Peyer's patch (tissue), 4 donors: ENCODE data around the gene CAMK2B. TPM values are rescaled to one million over a fixed set of nuclear protein-coding genes. Genes with fewer than 3 reads are reported as not detected.

Source experiments
- DNase-seq, 3 donors: peaks; one replicate each; pipeline ENCODE4 v3.0.0-alpha.2; 2017 to 2019
- H3K27ac ChIP-seq, 4 donors: fragments of 200-600 bp; sonication (generic); one replicate each; pipeline ENCODE4 v1.5.1; 2016 to 2019
- H3K27me3 ChIP-seq, 2 donors: fragments of 200-600 bp; sonication (generic); one replicate each; pipeline ENCODE4 v1.5.1; 2019
- H3K36me3 ChIP-seq, 3 donors: fragments of 200-600 bp; sonication (generic); one replicate each; pipeline ENCODE4 v1.5.1; 2016 to 2019
- H3K4me1 ChIP-seq, 4 donors: fragments of 200-600 bp; sonication (generic); one replicate each; pipeline ENCODE4 v1.5.1; 2016 to 2019
- H3K4me3 ChIP-seq, 4 donors: fragments of 200-600 bp; sonication (generic); 1 replicate in 3 of 4; 2 replicates in 1 of 4; pipeline ENCODE4 v1.5.1; 2016 to 2019; ENCODE audit warnings: mild to moderate bottlenecking in 1 of 4
- H3K9me3 ChIP-seq, 4 donors: fragments of 200-600 bp; sonication (generic); one replicate each; pipeline ENCODE4 v1.5.1; 2016 to 2019; ENCODE audit warnings: mild to moderate bottlenecking in 1 of 4
- POLR2A ChIP-seq, 2 donors: fragments of 450-650 bp; IDR thresholded peaks; one replicate each; pipeline ENCODE4 v1.5.1; 2017; ENCODE audit warnings: antibody characterized with exemption in 2 of 2, mild to moderate bottlenecking in 2 of 2, moderate library complexity in 2 of 2
- total RNA-seq, 4 donors: library from RNA; depleted of rRNA; stranded (reverse); fragments of >200 nt; gene quantifications; one replicate each; pipeline ENCODE4 v1.1.0, GENCODE V29; 2016
- TF ChIP-seq, protein P1 (sequence below), 6 experiments: fragments of 450-650 bp in 4 of 6; fragments of 200-600 bp in 2 of 6; sonication (generic) in 1 of 6; IDR thresholded peaks; one replicate each; pipeline ENCODE4 v1.5.1; 2017 to 2019; ENCODE audit warnings: antibody characterized with exemption in 6 of 6, mild to moderate bottlenecking in 3 of 6, moderate library complexity in 1 of 6

CAMK2B gene
- total RNA-seq, 4 donors from 2014 or later, result 0.67 to 3.9 (median 2.2) TPM

DNA sequence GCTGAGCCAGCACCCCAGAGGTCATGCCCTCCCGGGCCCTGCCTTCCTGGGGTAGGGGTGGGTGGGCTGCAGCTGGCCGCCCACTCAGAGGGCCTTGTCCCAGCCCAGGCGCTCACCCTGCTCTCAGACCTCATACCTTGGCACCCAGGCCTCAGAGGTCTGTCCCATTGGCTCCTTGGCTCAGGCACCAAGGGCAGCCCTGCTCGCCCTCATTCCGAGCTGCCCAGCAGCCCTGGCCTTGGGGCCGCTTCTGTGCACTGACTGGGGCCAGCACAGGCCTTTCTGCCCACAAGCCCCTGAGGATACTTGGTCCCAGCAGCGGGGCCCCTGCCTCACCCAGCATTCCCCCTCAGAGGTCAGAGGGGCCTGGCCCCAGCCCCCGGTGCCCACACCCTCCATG, 90.3 kb downstream of the CAMK2B start:
- Histone ChIP-seq H3K4me1 (no peaks in the 10 kb centered on the region), H3K9me3 (no peaks in the 10 kb centered on the region), H3K36me3 (no peaks in the 10 kb centered on the region), H3K27ac (no peak overlapping the region), H3K4me3 (no peak overlapping the region), H3K27me3 (no peaks in the 10 kb centered on the region)
- TF ChIP-seq, protein P1, sequence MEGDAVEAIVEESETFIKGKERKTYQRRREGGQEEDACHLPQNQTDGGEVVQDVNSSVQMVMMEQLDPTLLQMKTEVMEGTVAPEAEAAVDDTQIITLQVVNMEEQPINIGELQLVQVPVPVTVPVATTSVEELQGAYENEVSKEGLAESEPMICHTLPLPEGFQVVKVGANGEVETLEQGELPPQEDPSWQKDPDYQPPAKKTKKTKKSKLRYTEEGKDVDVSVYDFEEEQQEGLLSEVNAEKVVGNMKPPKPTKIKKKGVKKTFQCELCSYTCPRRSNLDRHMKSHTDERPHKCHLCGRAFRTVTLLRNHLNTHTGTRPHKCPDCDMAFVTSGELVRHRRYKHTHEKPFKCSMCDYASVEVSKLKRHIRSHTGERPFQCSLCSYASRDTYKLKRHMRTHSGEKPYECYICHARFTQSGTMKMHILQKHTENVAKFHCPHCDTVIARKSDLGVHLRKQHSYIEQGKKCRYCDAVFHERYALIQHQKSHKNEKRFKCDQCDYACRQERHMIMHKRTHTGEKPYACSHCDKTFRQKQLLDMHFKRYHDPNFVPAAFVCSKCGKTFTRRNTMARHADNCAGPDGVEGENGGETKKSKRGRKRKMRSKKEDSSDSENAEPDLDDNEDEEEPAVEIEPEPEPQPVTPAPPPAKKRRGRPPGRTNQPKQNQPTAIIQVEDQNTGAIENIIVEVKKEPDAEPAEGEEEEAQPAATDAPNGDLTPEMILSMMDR (IDR thresholded peaks at IDR 0.05), result no peak
- TF ChIP-seq POLR2A (IDR thresholded peaks at IDR 0.05), result no peak
- DNase-seq, result no peak

DNA sequence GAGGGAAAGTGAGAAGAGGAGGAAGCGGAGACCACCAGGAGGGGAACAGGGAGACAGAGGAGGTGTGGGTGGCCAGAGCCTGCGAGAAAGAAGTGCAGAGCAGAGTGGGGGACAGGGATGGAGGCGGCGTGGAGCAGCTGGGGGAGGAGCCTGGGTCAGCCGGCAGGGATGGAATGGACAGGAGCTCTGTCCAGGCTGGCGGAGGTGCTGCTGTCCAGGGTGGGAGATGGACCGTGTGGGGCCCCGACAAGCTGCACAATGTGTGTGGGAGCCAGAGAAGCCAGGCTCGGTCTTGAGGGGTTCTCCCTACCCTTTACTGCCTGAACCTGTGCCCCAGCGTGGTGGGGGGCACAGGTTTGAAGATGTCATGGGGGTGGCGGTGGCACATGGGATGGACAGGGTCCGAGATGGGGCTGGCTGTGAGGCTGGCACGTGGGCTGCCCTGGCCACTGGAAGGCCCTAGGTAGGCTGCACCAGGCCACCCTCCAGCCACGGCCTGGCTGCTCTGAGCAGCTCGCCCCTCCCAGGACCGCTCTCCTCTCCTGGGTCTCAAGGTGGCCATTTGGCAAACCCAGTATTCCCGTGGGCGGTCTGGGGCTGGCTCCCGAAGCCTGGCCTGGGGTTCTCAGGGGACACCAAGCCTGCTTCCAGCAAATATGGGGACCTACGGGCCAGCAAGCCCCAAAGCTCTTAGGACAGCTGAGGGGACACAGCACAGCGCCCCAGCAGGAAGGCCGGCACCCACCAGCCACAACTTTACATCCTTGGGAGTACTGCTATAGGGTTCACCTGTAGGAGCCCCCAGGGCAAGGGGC, 92.3 kb downstream of the CAMK2B start:
- Histone ChIP-seq H3K4me3 (no peak overlapping the region), H3K9me3 (no peaks in the 10 kb centered on the region), H3K27me3 (no peaks in the 10 kb centered on the region), H3K4me1 (no peaks in the 10 kb centered on the region), H3K36me3 (no peaks in the 10 kb centered on the region), H3K27ac (no peak overlapping the region)
- no peak for TF ChIP-seq POLR2A (IDR thresholded peaks at IDR 0.05)
- TF ChIP-seq, protein P1 (IDR thresholded peaks at IDR 0.05), result no peak
- DNase-seq, result no peak

DNA sequence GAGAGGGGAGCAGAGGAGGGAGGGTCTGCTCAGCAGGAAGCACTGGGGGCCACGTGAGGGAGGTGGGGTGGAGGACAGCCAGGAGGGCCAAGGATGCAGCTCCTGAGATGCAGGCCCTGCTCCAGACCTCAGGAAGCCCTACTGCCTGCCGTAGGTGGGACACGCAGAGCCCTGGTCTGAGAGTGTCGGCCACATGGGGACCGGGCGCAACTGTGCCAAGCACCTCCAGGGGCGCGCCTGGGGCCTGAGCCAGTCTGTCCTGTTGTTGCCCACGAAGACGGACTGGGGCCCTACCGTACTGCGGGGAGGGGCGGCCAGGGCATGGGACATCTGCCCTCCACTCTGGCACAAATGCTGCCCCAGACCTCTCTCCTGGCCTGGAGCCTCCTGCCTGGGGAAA, 93.0 kb downstream of the CAMK2B start:
- H3K4me1 ChIP-seq, result no peaks in the 10 kb centered on the region
- no peak overlapping the region for H3K4me3 ChIP-seq
- no peak for TF ChIP-seq POLR2A (IDR thresholded peaks at IDR 0.05)
- TF ChIP-seq, protein P1 (IDR thresholded peaks at IDR 0.05), result no peak
- no peak for DNase-seq
- H3K9me3 ChIP-seq, result no peaks in the 10 kb centered on the region
- no peaks in the 10 kb centered on the region for H3K27me3 ChIP-seq
- H3K36me3 ChIP-seq, result no peaks in the 10 kb centered on the region
- H3K27ac ChIP-seq, result no peak overlapping the region

DNA sequence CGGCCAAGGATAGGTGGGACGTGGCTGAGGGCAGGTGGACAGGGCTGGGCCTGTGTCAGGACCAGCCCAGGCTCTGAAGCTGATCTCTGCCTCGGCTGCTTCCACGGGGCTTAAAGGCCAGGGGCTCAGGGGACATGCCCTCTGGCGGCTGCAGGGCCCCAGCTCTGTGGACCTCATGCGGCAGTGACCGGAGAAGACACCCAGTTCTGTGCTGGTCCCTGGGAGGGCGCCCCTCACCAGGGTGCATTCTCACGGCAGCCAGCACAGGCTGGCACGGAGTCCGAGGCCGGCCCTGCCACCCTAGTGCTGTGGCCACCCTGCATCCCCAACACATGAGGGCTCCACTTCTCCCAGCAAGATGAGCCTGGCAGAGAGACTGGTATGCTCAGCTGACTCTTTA, 94.3 kb downstream of the CAMK2B start:
- no peaks in the 10 kb centered on the region for H3K27me3 ChIP-seq
- H3K4me1 ChIP-seq, result no peaks in the 10 kb centered on the region
- DNase-seq, result no peak
- no peak overlapping the region for H3K4me3 ChIP-seq
- TF ChIP-seq POLR2A (IDR thresholded peaks at IDR 0.05), result no peak
- TF ChIP-seq, protein P1 (IDR thresholded peaks at IDR 0.05), result no peak
- no peaks in the 10 kb centered on the region for H3K9me3 ChIP-seq
- H3K36me3 ChIP-seq, result no peaks in the 10 kb centered on the region
- no peak overlapping the region for H3K27ac ChIP-seq

DNA sequence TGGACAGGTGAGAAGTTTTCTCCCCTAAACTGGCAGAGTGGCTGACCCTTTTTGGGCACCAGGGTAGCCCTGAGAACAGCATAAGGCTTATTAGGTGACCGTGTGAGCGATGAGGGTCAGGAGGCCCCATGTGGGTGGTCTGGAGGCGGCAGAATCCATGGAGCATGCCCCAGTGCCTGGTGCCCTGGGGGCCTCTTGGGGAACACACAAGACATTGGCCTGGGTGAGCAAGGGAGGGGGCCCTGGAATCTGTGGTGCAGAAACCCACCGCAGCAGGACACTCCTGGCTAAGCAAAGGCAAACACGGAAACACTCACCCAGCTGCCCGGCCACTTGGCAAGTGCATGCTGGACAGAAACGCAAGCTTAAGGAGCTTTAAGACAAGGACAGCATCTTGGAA, 95.1 kb downstream of the CAMK2B start:
- TF ChIP-seq, protein P1 (IDR thresholded peaks at IDR 0.05), result no peak
- no peak for TF ChIP-seq POLR2A (IDR thresholded peaks at IDR 0.05)
- H3K27ac ChIP-seq, result no peak overlapping the region
- no peak for DNase-seq

More for the DNA sequence above, 95.1 kb downstream of the CAMK2B start:
- H3K4me1 ChIP-seq, result no peaks in the 10 kb centered on the region
- no peaks in the 10 kb centered on the region for H3K27me3 ChIP-seq
- no peak overlapping the region for H3K4me3 ChIP-seq
- H3K36me3 ChIP-seq, result no peaks in the 10 kb centered on the region
- no peaks in the 10 kb centered on the region for H3K9me3 ChIP-seq
